Spleen (tissue), 11 donors: ENCODE data around the gene NME4. TPM values are rescaled to one million over a fixed set of nuclear protein-coding genes. Genes with fewer than 3 reads are reported as not detected.
A peak's percentile ranks its signal among the peaks of the same experiment; 100 is the strongest.

Source experiments
- DNase-seq: peaks from one replicate; pipeline ENCODE4 v3.0.0-alpha.2; 2020
- H3K27ac ChIP-seq, 8 donors: fragments of 200-600 bp; sonication (generic) in 7 of 8; 1 replicate in 4 of 8; 2 replicates in 4 of 8; pipeline versions ENCODE4 v1.5.0 to v1.8.0; 2016 to 2021; ENCODE audit warnings: inconsistent platforms in 4 of 8, mild to moderate bottlenecking in 4 of 8, moderate library complexity in 1 of 8
- H3K27me3 ChIP-seq, 7 donors: fragments of 200-600 bp; sonication (generic) in 6 of 7; replicated peaks in 1 of 7; 1 replicate in 4 of 7; 2 replicates in 3 of 7; pipeline versions ENCODE4 v1.5.0 to v1.8.0; 2016 to 2021; ENCODE audit warnings: inconsistent platforms in 3 of 7, mild to moderate bottlenecking in 1 of 7
- H3K36me3 ChIP-seq, 6 donors: fragments of 200-600 bp; sonication (generic) in 5 of 6; 1 replicate in 4 of 6; 2 replicates in 2 of 6; pipeline versions ENCODE4 v1.5.0 to v1.8.0; 2016 to 2021; ENCODE audit warnings: inconsistent platforms in 2 of 6
- H3K4me1 ChIP-seq, 6 donors: fragments of 200-600 bp; sonication (generic) in 5 of 6; 1 replicate in 3 of 6; 2 replicates in 3 of 6; pipeline versions ENCODE4 v1.5.0 to v1.8.0; 2016 to 2021; ENCODE audit warnings: inconsistent platforms in 3 of 6
- H3K4me3 ChIP-seq, 8 donors: fragments of 200-600 bp; sonication (generic) in 7 of 8; 1 replicate in 4 of 8; 2 replicates in 4 of 8; pipeline versions ENCODE4 v1.5.0 to v1.8.0; 2016 to 2021; ENCODE audit warnings: inconsistent platforms in 4 of 8, mild to moderate bottlenecking in 4 of 8, moderate library complexity in 2 of 8
- H3K9me3 ChIP-seq, 8 donors: fragments of 200-600 bp; sonication (generic) in 7 of 8; 1 replicate in 4 of 8; 2 replicates in 4 of 8; pipeline versions ENCODE4 v1.5.0 to v1.8.0; 2016 to 2021; ENCODE audit warnings: inconsistent platforms in 4 of 8
- POLR2A ChIP-seq, 3 donors: fragments of 450-650 bp; IDR thresholded peaks; one replicate each; pipeline ENCODE4 v1.5.1; 2017; ENCODE audit warnings: antibody characterized with exemption in 3 of 3, mild to moderate bottlenecking in 1 of 3
- POLR2AphosphoS5 ChIP-seq, 3 donors: sonication (generic); formaldehyde crosslinking; IDR thresholded peaks; one replicate each; pipeline ENCODE4 v1.5.1; 2017; ENCODE audit warnings: antibody characterized with exemption in 3 of 3
- WGBS, 5 donors: extraction: QIAGEN DNeasy Blood & Tissue Kit in 3 of 5; methylation state at CpG; one replicate each; pipeline versions ENCODE4 v1.1.5 to v1.1.7; 2013 to 2018; 5-methylcytosine and 5-hydroxymethylcytosine counted together
- intact Hi-C: fragments of 100-400 bp; cut with DNase I; formaldehyde crosslinking; loops from one replicate; pipeline ENCODE4 v1.15.0; 2023; ENCODE audit warnings: low total_unique reads
- polyA plus RNA-seq, 3 donors: library from polyadenylated mRNA; stranded (reverse); fragments of 200-250 nt; gene quantifications; one replicate each; pipeline ENCODE4 v1.2.1, GENCODE V29; 2013
- total RNA-seq, 7 donors: library from RNA; depleted of rRNA in 3 of 7; stranded (reverse); fragments of >200 nt in 3 of 7; fragmentation: NEBNext Ultra II Directional in 4 of 7; extraction: Animal tissue kit (Norgen Biotek cat#: 25700) in 4 of 7; gene quantifications; one replicate each; pipeline versions ENCODE4 v1.1.0 to v1.2.1, GENCODE V29; 2016 to 2021
- TF ChIP-seq, protein P1 (sequence below), 11 experiments: fragments of 200-600 bp in 7 of 11; fragments of 450-650 bp in 4 of 11; sonication (generic) in 4 of 11; IDR thresholded peaks in 8 of 11; conservative IDR thresholded peaks in 3 of 11; 1 replicate in 7 of 11; 2 replicates in 4 of 11; pipeline versions ENCODE4 v1.4.0 to v1.8.0; 2016 to 2021; ENCODE audit warnings: antibody characterized with exemption in 11 of 11, inconsistent platforms in 4 of 11, mild to moderate bottlenecking in 1 of 11
- donor health status: healthy with polysubstance abuse.
- donor health status: DM: no; HTN: no; CAD: no; lungs with moderate emphysema.
- donor health status: DM: no; HTN: no; CAD: no.
- donor health status: Bipolar disorder and iron deficiency.
- donor health status: healthy.
- donor health status: DM: no; HTN: no; CAD: no.
- donor health status: DM: yes; HTN: yes; CAD: no.

The NME4 gene
- total and polyA plus RNA-seq, 10 donors, result 27.3 to 75.8 (median 55.8) TPM

DNA sequence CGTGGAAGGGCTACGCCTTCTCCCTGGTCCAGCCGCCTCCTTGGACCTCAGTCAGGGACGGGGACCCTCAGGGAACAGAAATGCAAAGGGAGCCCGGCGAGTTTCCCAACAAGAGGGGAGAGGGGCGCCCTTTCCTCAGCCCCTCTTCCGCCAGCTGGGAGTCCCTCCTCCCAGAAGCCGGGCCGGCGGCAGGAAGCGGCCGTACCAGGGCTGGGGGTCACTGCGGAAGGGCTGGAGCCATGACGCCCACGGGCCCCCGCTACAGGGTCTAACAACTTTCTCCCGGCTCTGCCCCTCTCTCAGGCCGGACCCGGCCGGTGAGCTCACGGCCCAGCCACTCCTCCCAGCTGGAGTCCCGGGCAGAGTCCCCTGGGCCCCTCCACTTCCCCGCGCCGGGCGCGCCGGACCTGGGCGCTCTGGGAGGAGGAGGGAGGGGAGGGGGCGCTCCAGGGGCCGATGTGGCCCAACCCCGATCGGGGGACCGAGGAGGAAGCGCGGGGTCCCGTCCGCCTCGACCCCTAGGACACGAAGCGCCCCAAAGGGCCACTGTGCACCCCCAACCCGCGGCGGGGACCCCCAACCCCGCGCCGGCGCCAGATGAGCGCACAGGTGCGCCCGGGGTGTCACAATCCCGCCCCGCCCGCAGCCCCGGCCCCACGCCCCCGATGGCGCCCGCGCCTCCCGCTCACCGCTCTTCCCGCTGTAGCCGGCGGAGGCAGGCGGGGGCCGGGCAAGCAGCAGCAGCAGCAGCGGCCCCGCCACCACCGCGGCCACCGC, 15.8 kb upstream of the NME4 start:
- Histone ChIP-seq H3K9me3 (no peaks in the 10 kb centered on the region), H3K27ac (peak overlapping the region; percentile 27 to 92 (median 82)), H3K27me3 (no peaks in the 10 kb centered on the region), H3K4me3 (peak overlapping the region; percentile 86 to 100 (median 96)), H3K4me1 (peaks cover 17 to 66% (median 49%) of the 10 kb centered on the region in 6 donors), H3K36me3 (peaks cover 0 to 17% (median 15%) of the 10 kb centered on the region in 6 donors)
- WGBS, 5 donors, result 0 to 2% (median 0%) methylated on average over 8 to 73 of the region's 73 CpGs
- intact Hi-C loops, result no loop called here
- TF ChIP-seq POLR2AphosphoS5 (IDR thresholded peaks at IDR 0.05), result peak in 1 of 3 donors; percentile 34
- TF ChIP-seq, protein P1, sequence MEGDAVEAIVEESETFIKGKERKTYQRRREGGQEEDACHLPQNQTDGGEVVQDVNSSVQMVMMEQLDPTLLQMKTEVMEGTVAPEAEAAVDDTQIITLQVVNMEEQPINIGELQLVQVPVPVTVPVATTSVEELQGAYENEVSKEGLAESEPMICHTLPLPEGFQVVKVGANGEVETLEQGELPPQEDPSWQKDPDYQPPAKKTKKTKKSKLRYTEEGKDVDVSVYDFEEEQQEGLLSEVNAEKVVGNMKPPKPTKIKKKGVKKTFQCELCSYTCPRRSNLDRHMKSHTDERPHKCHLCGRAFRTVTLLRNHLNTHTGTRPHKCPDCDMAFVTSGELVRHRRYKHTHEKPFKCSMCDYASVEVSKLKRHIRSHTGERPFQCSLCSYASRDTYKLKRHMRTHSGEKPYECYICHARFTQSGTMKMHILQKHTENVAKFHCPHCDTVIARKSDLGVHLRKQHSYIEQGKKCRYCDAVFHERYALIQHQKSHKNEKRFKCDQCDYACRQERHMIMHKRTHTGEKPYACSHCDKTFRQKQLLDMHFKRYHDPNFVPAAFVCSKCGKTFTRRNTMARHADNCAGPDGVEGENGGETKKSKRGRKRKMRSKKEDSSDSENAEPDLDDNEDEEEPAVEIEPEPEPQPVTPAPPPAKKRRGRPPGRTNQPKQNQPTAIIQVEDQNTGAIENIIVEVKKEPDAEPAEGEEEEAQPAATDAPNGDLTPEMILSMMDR (IDR thresholded peaks at IDR 0.05 in 8 of 11, conservative IDR thresholded peaks at IDR 0.05 in 3 of 11), result no peak
- DNase-seq, result peak; percentile 92

DNA sequence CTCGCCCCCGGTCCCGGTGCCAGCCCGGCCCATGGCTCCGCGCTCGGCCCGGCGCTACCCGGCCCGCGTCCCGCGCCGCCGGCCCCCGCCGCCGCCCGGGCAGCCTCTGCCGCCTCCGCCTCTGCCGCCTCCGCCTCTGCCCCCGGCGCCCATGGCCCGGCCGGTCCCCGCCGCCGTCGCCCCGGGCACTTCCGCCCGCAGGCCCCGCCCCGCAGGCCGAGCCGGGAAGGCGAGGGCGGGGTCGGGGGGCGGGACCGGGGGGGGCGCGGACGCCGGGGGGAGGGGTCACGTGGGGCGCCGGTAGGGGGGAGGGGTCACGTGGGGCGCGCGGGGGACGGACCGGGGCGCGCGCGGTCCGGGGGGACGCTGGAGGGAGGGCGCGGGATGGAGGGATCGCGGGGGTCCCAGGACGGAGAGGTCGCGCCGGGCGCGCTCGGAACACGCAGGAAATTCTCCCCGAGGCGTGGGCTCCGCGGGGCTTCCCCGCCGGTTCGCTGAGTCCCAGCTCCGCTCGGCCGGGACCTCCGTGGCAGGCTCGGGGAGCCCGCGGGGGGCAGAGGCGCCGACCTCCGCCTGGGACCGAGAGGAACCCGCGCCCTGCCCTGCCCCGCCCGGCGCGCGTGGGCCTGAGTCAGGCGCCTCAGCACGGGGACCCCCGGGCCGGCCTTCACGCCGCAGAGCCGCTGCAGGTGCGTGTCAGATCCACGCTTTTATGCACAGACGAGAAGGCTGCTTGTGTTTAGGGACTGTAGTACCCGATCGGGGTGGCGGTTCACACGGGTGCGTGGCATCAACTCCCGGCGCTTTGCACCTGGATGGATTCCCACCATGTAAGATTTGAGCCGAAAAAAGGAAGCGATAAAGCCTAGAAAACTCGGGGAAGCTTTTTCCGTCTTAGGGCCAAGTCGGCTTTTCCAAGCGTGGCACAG, 14.9 kb upstream of the NME4 start, which contains the start of gene PGAP6:
Gene PGAP6, minus strand, starts transcription at position 190 of the 929 bp plus-strand sequence. Its CDS starts 157 bp downstream, at position 33.
- Histone ChIP-seq H3K36me3 (peaks cover 0 to 9% (median 7%) of the 10 kb centered on the region in 6 donors), H3K4me3 (peak within 1 kb of the TSS; percentile 86 to 100 (median 96)), H3K9me3 (no peaks in the 10 kb centered on the region), H3K4me1 (peaks cover 17 to 68% (median 49%) of the 10 kb centered on the region in 6 donors), H3K27ac (peak within 1 kb of the TSS; percentile 59 to 92 (median 86)), H3K27me3 (no peaks in the 10 kb centered on the region)
- intact Hi-C loops, result no loop called here
- peak; percentile 93 for DNase-seq
- 0 to 1% (median 0%) methylated on average over 14 to 123 of the region's 123 CpGs for WGBS, 5 donors
- TF ChIP-seq POLR2AphosphoS5 (IDR thresholded peaks at IDR 0.05) (peak; percentile 78 to 80 (median 79)), POLR2A (IDR thresholded peaks at IDR 0.05) (no peak)
- TF ChIP-seq, protein P1 (IDR thresholded peaks at IDR 0.05 in 8 of 11, conservative IDR thresholded peaks at IDR 0.05 in 3 of 11), result no peak

DNA sequence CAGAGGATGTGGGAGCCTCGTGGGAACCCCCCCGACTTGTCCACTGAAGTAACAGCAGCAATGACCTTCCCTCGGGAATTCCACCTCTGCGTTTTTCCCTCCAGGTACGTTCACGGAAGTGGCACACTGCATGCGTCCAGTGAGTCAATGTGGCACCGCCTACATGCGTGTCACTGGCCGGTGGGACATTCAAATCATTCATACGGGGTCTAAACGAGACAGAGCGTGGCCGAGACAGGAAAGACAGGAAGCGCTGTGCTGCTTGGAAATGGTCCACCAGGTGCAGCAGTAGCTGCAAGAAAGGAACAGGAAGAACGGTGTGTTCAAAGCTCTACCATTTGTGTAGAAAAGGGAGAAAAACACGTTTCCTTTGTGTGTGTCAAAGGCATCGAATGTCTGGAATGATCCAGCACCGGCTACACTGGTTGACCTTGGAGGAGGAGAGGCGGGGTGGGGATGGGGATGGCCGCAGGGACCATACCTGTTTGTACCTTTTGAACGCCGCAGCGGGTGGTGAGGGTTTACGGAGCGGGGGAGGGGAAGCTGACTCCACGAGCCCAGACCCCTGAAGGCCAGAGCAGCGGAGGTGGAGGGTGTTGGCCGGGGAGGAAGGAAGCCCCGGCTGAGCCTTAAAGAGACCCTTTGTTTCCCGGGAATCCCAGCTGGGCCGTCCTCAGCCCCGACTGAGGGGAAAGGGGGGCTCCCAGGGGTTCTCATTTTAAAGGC, 13.5 kb upstream of the NME4 start:
- WGBS, 5 donors, result 14 to 32% (median 18%) methylated on average over 29 to 33 of the region's 33 CpGs
- H3K27ac ChIP-seq, result peak overlapping the region; percentile 49 to 92 (median 86)
- H3K4me3 ChIP-seq, result peak overlapping the region; percentile 80 to 100 (median 96)
- no peaks in the 10 kb centered on the region for H3K36me3 ChIP-seq
- no peaks in the 10 kb centered on the region for H3K27me3 ChIP-seq
- no peaks in the 10 kb centered on the region for H3K9me3 ChIP-seq
- peaks cover 17 to 68% (median 49%) of the 10 kb centered on the region in 6 donors for H3K4me1 ChIP-seq
- DNase-seq, result peak; percentile 88
- TF ChIP-seq POLR2A (IDR thresholded peaks at IDR 0.05) (no peak), POLR2AphosphoS5 (IDR thresholded peaks at IDR 0.05) (peak in 2 of 3 donors; percentile 72 to 81)
- TF ChIP-seq, protein P1 (IDR thresholded peaks at IDR 0.05 in 8 of 11, conservative IDR thresholded peaks at IDR 0.05 in 3 of 11), result peak in 1 of 11 experiments; percentile 10
- intact Hi-C loops, result no loop called here
